OCI-LY3 (cell line): ENCODE results near the gene ASPG.

Experiments used
- H2AFZ ChIP-seq: fragments of 200-600, 300-600 bp; shearing (Covaris generic); 2 replicates; pipeline ENCODE4 v1.6.0; 2014; ENCODE audit warnings: antibody characterized with exemption, low read depth, low read length
- H3K27ac ChIP-seq: fragments of 200-600, 300-600 bp; sonication (generic); 2 replicates; pipeline ENCODE4 v1.5.1; 2014; ENCODE audit warnings: mild to moderate bottlenecking, low read length, moderate library complexity, mixed read lengths
- H3K27me3 ChIP-seq: fragments of 200-600, 300-600 bp; sonication (generic); 2 replicates; pipeline ENCODE4 v1.6.1; 2014; ENCODE audit warnings: low read depth, low read length, mixed read lengths
- H3K36me3 ChIP-seq: fragments of 200-600, 300-600 bp; sonication (generic); replicated peaks from 2 replicates; pipeline ENCODE3; 2014; ENCODE audit warnings: low read depth, low read length, mixed read lengths
- H3K4me1 ChIP-seq: fragments of 300-600, 200-600 bp; sonication (generic); 2 replicates; pipeline ENCODE4 v1.6.1; 2014; ENCODE audit warnings: low read length, mixed read lengths
- H3K4me2 ChIP-seq: fragments of 200-600, 300-600 bp; sonication (generic); 2 replicates; pipeline ENCODE4 v1.6.1; 2014; ENCODE audit warnings: low read length, mixed read lengths
- H3K4me3 ChIP-seq: fragments of 300-600, 200-600 bp; sonication (generic); 2 replicates; pipeline ENCODE4 v1.5.1; 2014; ENCODE audit warnings: antibody characterized with exemption, mild to moderate bottlenecking, low read length, moderate library complexity
- H3K79me2 ChIP-seq: fragments of 300-600, 200-600 bp; shearing (Covaris generic); 2 replicates; pipeline ENCODE4 v1.6.1; 2014; ENCODE audit warnings: mild to moderate bottlenecking, low read length, mixed read lengths
- H3K9ac ChIP-seq: fragments of 300-600, 200-600 bp; shearing (Covaris generic); 2 replicates; pipeline ENCODE4 v1.6.0; 2014; ENCODE audit warnings: mild to moderate bottlenecking, low read length, moderate library complexity
- H3K9me3 ChIP-seq: fragments of 200-600, 300-600 bp; shearing (Covaris generic); 2 replicates; pipeline ENCODE4 v1.6.1; 2014; ENCODE audit warnings: low read length, mixed read lengths; ENCODE audit not compliant: insufficient read depth
- H4K20me1 ChIP-seq: fragments of 200-600, 300-600 bp; sonication (generic); 2 replicates; pipeline ENCODE4 v1.6.1; 2016; ENCODE audit warnings: low read length, mixed read lengths; ENCODE audit not compliant: insufficient read depth
- CTCF ChIP-seq: fragments of 200-600, 300-600 bp; sonication (generic); IDR thresholded peaks from 2 replicates; pipeline ENCODE4 v1.5.1; 2014; ENCODE audit warnings: antibody characterized with exemption, low read length, low read depth
- EZH2phosphoT487 ChIP-seq: fragments of 200-600 bp; shearing (Covaris generic); IDR thresholded peaks from 2 replicates; pipeline ENCODE4 v1.6.1; 2018; ENCODE audit warnings: antibody characterized with exemption, mixed run types, low read depth

Gene ASPG

DNA sequence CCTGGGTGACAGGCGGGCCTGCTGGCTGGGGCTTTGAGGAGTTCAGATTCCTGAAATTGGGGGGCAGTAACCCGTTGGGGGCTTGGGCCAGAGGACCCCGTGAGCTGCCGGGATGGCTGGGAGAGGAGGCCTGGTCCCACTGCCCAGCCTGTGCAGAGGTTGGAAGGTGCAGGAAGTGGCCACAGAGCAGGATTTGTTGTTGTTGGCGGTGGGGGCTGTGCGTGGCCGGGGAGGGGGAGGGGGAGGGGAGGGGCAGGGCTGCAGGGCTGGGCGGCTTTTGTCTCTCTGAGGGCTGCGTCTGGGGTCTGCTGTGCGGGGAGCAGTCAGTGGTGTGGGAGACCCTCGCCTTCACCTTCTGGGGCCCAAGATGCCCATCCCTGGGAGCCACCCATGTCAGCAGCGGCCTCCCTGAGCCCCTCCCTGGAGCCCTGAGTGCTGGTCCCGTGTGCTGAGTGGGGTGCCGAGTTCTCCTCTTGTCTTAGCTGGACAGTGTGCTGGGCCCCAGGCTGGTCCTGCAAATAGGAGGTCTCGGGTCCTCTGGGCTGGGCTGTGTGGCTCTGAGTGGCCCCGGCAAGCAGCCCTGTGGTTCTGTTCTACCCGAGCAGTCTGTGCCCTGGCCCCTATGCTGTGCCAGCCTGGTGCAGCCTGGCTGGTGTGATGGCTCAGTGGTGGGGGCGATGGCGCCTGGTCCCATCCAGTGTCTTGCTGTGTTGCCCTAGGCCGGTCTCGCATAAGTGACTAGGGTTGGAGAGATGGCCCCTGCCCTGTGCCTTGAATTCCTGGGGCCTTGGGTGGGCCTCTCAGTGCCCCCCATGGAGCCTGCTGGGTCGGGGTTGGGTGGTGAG lies 63.2 kb downstream of the ASPG start:
- no peak overlapping the region for H3K27ac ChIP-seq
- no peaks in the 10 kb centered on the region for H3K9me3 ChIP-seq
- no peak overlapping the region for H2AFZ ChIP-seq
- no peaks in the 10 kb centered on the region for H4K20me1 ChIP-seq
- H3K4me3 ChIP-seq: no peak overlapping the region
- TF ChIP-seq EZH2phosphoT487 (no peak), CTCF (no peak)
- H3K4me1 ChIP-seq: peaks cover 7% of the 10 kb centered on the region
- no peaks in the 10 kb centered on the region for H3K27me3 ChIP-seq
- H3K36me3 ChIP-seq: no peaks in the 10 kb centered on the region
- peak overlapping the region; percentile 38 for H3K4me2 ChIP-seq
- H3K79me2 ChIP-seq: no peaks in the 10 kb centered on the region
- peak overlapping the region; percentile 24; the same call in 1 of the 2 replicates for H3K9ac ChIP-seq

DNA sequence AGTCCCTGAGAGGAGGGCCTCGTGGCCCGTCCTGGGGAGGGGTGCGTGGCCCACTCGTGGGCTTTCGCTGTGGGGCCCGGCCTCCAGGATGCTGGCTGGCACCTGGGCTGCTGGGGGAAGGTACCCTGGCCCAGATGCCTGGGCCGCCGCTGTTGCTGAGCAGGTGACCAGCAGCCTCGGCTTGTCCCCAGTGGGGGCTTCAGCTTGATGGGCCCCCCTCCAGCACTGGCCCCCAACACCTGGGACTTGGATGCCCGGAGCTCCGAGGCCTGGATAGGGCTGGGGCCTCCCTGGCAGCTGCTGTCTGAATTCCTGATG lies 63.7 kb downstream of the ASPG start:
- Histone ChIP-seq H2AFZ (no peak overlapping the region), H4K20me1 (no peaks in the 10 kb centered on the region), H3K4me2 (no peak overlapping the region), H3K9me3 (no peaks in the 10 kb centered on the region), H3K36me3 (no peaks in the 10 kb centered on the region), H3K9ac (no peak overlapping the region), H3K79me2 (no peaks in the 10 kb centered on the region), H3K4me3 (no peak overlapping the region), H3K27me3 (no peaks in the 10 kb centered on the region), H3K27ac (no peak overlapping the region), H3K4me1 (peaks cover 7% of the 10 kb centered on the region)
- TF ChIP-seq EZH2phosphoT487 (no peak), CTCF (no peak)

- TF ChIP-seq EZH2phosphoT487: no peak
- no peaks in the 10 kb centered on the region for H3K9me3 ChIP-seq
- no peak overlapping the region for H3K4me2 ChIP-seq
- no peaks in the 10 kb centered on the region for H3K79me2 ChIP-seq
- no peak overlapping the region for H3K4me3 ChIP-seq
- peaks cover 7% of the 10 kb centered on the region for H3K4me1 ChIP-seq
- H3K27me3 ChIP-seq: no peaks in the 10 kb centered on the region
- H3K36me3 ChIP-seq: no peaks in the 10 kb centered on the region
- no peaks in the 10 kb centered on the region for H4K20me1 ChIP-seq
- no peak overlapping the region for H3K9ac ChIP-seq
- no peak overlapping the region for H2AFZ ChIP-seq
- no peak overlapping the region for H3K27ac ChIP-seq
These were observed 64.2 kb downstream of the ASPG start for GRCh38 chr14:104149617-104150135.

GRCh38 chr14:104150136-104151025 lies 64.9 kb downstream of the ASPG start:
- Histone ChIP-seq H3K4me3 (no peak overlapping the region), H3K79me2 (no peaks in the 10 kb centered on the region), H2AFZ (no peak overlapping the region), H3K27me3 (no peaks in the 10 kb centered on the region), H3K4me1 (peaks cover 7% of the 10 kb centered on the region), H3K9me3 (no peaks in the 10 kb centered on the region), H3K9ac (no peak overlapping the region), H3K36me3 (no peaks in the 10 kb centered on the region), H3K27ac (no peak overlapping the region), H4K20me1 (no peaks in the 10 kb centered on the region), H3K4me2 (no peak overlapping the region)
- TF ChIP-seq CTCF: no peak; the same call in 1 of the 2 replicates
- TF ChIP-seq EZH2phosphoT487: no peak
